ENCODE data around the gene PARP2. TPM values are rescaled to one million over a fixed set of nuclear protein-coding genes. Genes with fewer than 3 reads are reported as not detected.

Gene PARP2
- total and polyA plus RNA-seq, 2 donors (not counting 1 experiment from before 2014, with no cell fraction given) = 17.0 to 22.4 TPM

DNA sequence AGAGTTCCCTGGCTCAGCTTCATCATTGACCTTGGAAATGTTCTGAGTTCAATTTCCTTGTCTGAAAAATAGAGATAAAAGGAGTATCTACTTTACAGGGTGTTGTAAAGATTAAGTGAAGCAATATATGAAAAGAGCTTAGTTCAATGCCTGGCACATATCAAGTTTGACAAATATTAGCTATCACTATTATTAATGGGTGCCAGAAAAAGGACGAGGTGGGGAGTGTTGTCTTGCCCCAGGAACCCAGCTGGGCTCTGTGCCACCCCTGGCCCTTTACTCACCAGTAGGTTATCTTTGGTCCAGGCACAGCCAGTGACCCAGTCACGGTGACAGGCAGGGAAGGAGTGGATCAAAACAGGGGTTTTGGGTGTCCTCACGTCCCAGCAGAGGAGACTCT is 32.0 kb downstream of the PARP2 start:
- no peaks in the 10 kb centered on the region for H3K9me3 Mint-ChIP-seq (ENCODE audit: insufficient read depth)
- TF ChIP-seq, protein P1, sequence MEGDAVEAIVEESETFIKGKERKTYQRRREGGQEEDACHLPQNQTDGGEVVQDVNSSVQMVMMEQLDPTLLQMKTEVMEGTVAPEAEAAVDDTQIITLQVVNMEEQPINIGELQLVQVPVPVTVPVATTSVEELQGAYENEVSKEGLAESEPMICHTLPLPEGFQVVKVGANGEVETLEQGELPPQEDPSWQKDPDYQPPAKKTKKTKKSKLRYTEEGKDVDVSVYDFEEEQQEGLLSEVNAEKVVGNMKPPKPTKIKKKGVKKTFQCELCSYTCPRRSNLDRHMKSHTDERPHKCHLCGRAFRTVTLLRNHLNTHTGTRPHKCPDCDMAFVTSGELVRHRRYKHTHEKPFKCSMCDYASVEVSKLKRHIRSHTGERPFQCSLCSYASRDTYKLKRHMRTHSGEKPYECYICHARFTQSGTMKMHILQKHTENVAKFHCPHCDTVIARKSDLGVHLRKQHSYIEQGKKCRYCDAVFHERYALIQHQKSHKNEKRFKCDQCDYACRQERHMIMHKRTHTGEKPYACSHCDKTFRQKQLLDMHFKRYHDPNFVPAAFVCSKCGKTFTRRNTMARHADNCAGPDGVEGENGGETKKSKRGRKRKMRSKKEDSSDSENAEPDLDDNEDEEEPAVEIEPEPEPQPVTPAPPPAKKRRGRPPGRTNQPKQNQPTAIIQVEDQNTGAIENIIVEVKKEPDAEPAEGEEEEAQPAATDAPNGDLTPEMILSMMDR (IDR thresholded peaks at IDR 0.05) = no peak
- TF ChIP-seq EZH2 (IDR thresholded peaks at IDR 0.05; ENCODE audit: borderline replicate concordance, insufficient read depth, low read depth, low read length, poor library complexity, severe bottlenecking) = no peak
- no peak overlapping the region for H3K27ac ChIP-seq (ENCODE audit: low read length in 2 of 2)
- no peak overlapping the region for H3K9ac ChIP-seq (ENCODE audit: low read length)
- POLR2A ChIA-PET = no interaction called here
- no peak overlapping the region for H3K4me2 ChIP-seq (replicated peaks; ENCODE audit: low read depth, low read length, poor library complexity, severe bottlenecking)
- H3K4me1 ChIP-seq (ENCODE audit: control insufficient read depth in 2 of 2, insufficient read depth in 2 of 2, low read length in 2 of 2) = no peaks in the 10 kb centered on the region
- 100% methylated on average over 2 of the region's 3 CpGs for WGBS (ENCODE audit: insufficient coverage)
- no peak overlapping the region for H3K4me3 Mint-ChIP-seq
- H3K27ac Mint-ChIP-seq = no peak overlapping the region
- no peaks in the 10 kb centered on the region for H3K27me3 ChIP-seq (replicated peaks in 1 of 4; ENCODE audit: control extremely low read depth in 1 of 4, control insufficient read depth in 3 of 4, insufficient read depth in 4 of 4, low read length in 3 of 4)
- H3K79me2 ChIP-seq (ENCODE audit: control insufficient read depth, insufficient read depth, low read length) = no peaks in the 10 kb centered on the region
- no peaks in the 10 kb centered on the region for H3K27me3 Mint-ChIP-seq
- DNase-seq = no peak
- no peaks in the 10 kb centered on the region for H3K9me3 ChIP-seq (ENCODE audit: control extremely low read depth in 1 of 3, control insufficient read depth in 2 of 3, insufficient read depth in 1 of 3, low read length in 2 of 3)
- no peak overlapping the region for H3K4me3 ChIP-seq (ENCODE audit: control extremely low read depth in 1 of 5, extremely low read depth in 1 of 5, insufficient read depth in 1 of 5, low read depth in 2 of 5, low read length in 4 of 5)
- H2AFZ ChIP-seq (ENCODE audit: insufficient read depth, low read depth, low read length, poor library complexity, severe bottlenecking) = no peak overlapping the region
- H4K20me1 ChIP-seq (ENCODE audit: control insufficient read depth, insufficient read depth, low read length, poor library complexity, severe bottlenecking) = no peaks in the 10 kb centered on the region
- CTCF ChIA-PET = interaction anchor here (0.9 to 1.1 kb wide), 2 partner anchors 9 to 316 kb away, joined by 3 to 4 read pairs; no protein-coding TSS in a partner anchor
- H3K4me1 Mint-ChIP-seq = no peaks in the 10 kb centered on the region
- ATAC-seq (ENCODE audit: low read depth) = no peak
- H3K36me3 ChIP-seq (replicated peaks in 1 of 2; ENCODE audit: control extremely low read depth in 1 of 2, control insufficient read depth in 1 of 2, extremely low read depth in 1 of 2, insufficient read depth in 2 of 2, low read length in 1 of 2) = peaks cover 0 to 98% of the 10 kb centered on the region in 2 experiments
- intact Hi-C loops (cut with micrococcal nuclease) = no loop called here

DNA sequence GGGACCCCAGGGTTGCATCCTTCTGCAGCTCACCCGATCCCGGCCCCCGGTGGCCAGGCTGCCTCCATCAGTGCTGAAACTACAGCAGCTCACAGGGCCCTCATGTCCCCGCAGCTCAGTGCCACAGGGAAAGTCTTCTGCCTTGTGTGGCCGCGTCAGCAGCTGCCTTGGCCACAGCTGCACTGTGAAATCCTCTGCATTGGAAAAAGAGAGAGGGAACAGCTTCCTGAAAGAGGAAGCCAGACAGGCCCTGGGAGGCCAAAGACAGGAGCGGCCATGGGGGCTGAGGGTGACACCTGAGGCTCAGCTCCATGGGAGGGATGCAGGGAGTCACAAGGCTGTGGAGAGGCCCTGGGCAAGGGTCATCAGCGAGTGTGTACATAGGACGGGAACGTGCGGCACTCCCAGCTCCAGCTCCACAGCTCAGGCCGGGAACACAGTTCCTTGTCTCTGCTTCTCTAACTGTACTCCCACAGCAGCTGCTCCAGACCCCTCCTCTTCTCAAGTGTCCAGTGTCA is 32.7 kb downstream of the PARP2 start:
- 98% methylated on average over 10 of the region's 12 CpGs for WGBS (ENCODE audit: insufficient coverage)
- H3K36me3 ChIP-seq (replicated peaks in 1 of 2; ENCODE audit: control extremely low read depth in 1 of 2, control insufficient read depth in 1 of 2, extremely low read depth in 1 of 2, insufficient read depth in 2 of 2, low read length in 1 of 2) = peaks cover 0 to 98% of the 10 kb centered on the region in 2 experiments

More for the DNA sequence above, 32.7 kb downstream of the PARP2 start:
- Histone ChIP-seq H3K4me2 (replicated peaks; ENCODE audit: low read depth, low read length, poor library complexity, severe bottlenecking) (no peak overlapping the region), H2AFZ (ENCODE audit: insufficient read depth, low read depth, low read length, poor library complexity, severe bottlenecking) (no peak overlapping the region), H3K79me2 (ENCODE audit: control insufficient read depth, insufficient read depth, low read length) (no peaks in the 10 kb centered on the region), H3K27ac (ENCODE audit: low read length in 2 of 2) (no peak overlapping the region), H3K9me3 (ENCODE audit: control extremely low read depth in 1 of 3, control insufficient read depth in 2 of 3, insufficient read depth in 1 of 3, low read length in 2 of 3) (no peaks in the 10 kb centered on the region), H3K4me3 (ENCODE audit: control extremely low read depth in 1 of 5, extremely low read depth in 1 of 5, insufficient read depth in 1 of 5, low read depth in 2 of 5, low read length in 4 of 5) (no peak overlapping the region), H4K20me1 (ENCODE audit: control insufficient read depth, insufficient read depth, low read length, poor library complexity, severe bottlenecking) (no peaks in the 10 kb centered on the region), H3K9ac (ENCODE audit: low read length) (no peak overlapping the region), H3K27me3 (replicated peaks in 1 of 4; ENCODE audit: control extremely low read depth in 1 of 4, control insufficient read depth in 3 of 4, insufficient read depth in 4 of 4, low read length in 3 of 4) (no peaks in the 10 kb centered on the region), H3K4me1 (ENCODE audit: control insufficient read depth in 2 of 2, insufficient read depth in 2 of 2, low read length in 2 of 2) (no peaks in the 10 kb centered on the region)
- no peak for TF ChIP-seq EZH2 (IDR thresholded peaks at IDR 0.05; ENCODE audit: borderline replicate concordance, insufficient read depth, low read depth, low read length, poor library complexity, severe bottlenecking)
- TF ChIP-seq, protein P1 (IDR thresholded peaks at IDR 0.05) = no peak
- Mint-ChIP-seq H3K4me3 (no peak overlapping the region), H3K27ac (no peak overlapping the region), H3K27me3 (no peaks in the 10 kb centered on the region), H3K9me3 (ENCODE audit: insufficient read depth) (no peaks in the 10 kb centered on the region), H3K4me1 (no peaks in the 10 kb centered on the region)
- CTCF ChIA-PET = no interaction called here
- ATAC-seq (ENCODE audit: low read depth) (no peak), DNase-seq (no peak)
- intact Hi-C loops (cut with micrococcal nuclease) = no loop called here
- POLR2A ChIA-PET = interaction anchor here (0.6 kb wide), 1 partner anchor 28 kb away, joined by 6 read pairs; no protein-coding TSS in a partner anchor

All from B cell (primary cell).